Right lobe of liver (tissue), 6 donors: Measurements from ENCODE around the gene MED27. TPM values are rescaled to one million over a fixed set of nuclear protein-coding genes. Genes with fewer than 3 reads are reported as not detected.

ENCODE experiments used
- ATAC-seq, 4 donors: fragments of 200-7000 bp; cut with Tn5 transposase; one replicate each; pipeline ENCODE4 v1.9.1; 2020; ENCODE audit warnings: mild to moderate bottlenecking in 4 of 4, moderate library complexity in 4 of 4
- DNase-seq, 3 donors: peaks; one replicate each; pipeline ENCODE4 v3.0.0-alpha.2; 2020
- H3K27ac ChIP-seq, 3 donors: fragments of 200-600 bp; one replicate each; pipeline ENCODE4 v1.8.0; 2022
- H3K27me3 ChIP-seq, 2 donors: fragments of 200-600 bp; one replicate each; pipeline ENCODE4 v1.8.0; 2022
- H3K36me3 ChIP-seq, 4 donors: fragments of 200-600 bp; sonication (generic) in 1 of 4; one replicate each; pipeline versions ENCODE4 v1.5.1 to v1.8.0; 2017 to 2022; ENCODE audit warnings: control low read depth in 1 of 4
- H3K4me1 ChIP-seq, 4 donors: fragments of 200-600 bp; sonication (generic) in 1 of 4; one replicate each; pipeline versions ENCODE4 v1.5.1 to v1.8.0; 2017 to 2022; ENCODE audit warnings: control low read depth in 1 of 4
- H3K4me3 ChIP-seq, 3 donors: fragments of 200-600 bp; one replicate each; pipeline ENCODE4 v1.8.0; 2022
- H3K9me3 ChIP-seq, 4 donors: fragments of 200-600 bp; sonication (generic) in 1 of 4; one replicate each; pipeline versions ENCODE4 v1.5.1 to v1.8.0; 2017 to 2022; ENCODE audit warnings: control low read depth in 1 of 4
- POLR2A ChIP-seq: fragments of 450-650 bp; IDR thresholded peaks from one replicate; pipeline ENCODE4 v1.6.1; 2017; ENCODE audit warnings: antibody characterized with exemption, mild to moderate bottlenecking
- WGBS: methylation state at CpG from one replicate; pipeline ENCODE4 v1.1.6; 2018; ENCODE audit warnings: low coverage, low lambda C conversion rate; ENCODE audit not compliant: insufficient coverage; ENCODE audit errors: missing lambda C conversion rate; 5-methylcytosine and 5-hydroxymethylcytosine counted together
- intact Hi-C, 2 donors: fragments of 100-400 bp; cut with DNase I; formaldehyde crosslinking; loops; one replicate each; pipeline versions ENCODE4 v1.11.2 to v1.14.1; 2022
- total RNA-seq, 6 experiments: library from RNA; depleted of rRNA in 2 of 6; stranded (reverse); fragments of >200 nt in 2 of 6; fragmentation: NEBNext Ultra II Directional in 3 of 6; extraction: Animal tissue kit (Norgen Biotek cat#: 25700) in 3 of 6; gene quantifications; one replicate each; pipeline versions ENCODE4 v1.1.0 to v1.2.4, GENCODE V29; 2016 to 2023
- TF ChIP-seq, protein P1 (sequence below), 4 donors: fragments of 200-600 bp in 3 of 4; fragments of 450-650 bp in 1 of 4; IDR thresholded peaks; one replicate each; pipeline versions ENCODE4 v1.5.1 to v1.8.0; 2016 to 2022; ENCODE audit warnings: antibody characterized with exemption in 4 of 4, mild to moderate bottlenecking in 2 of 4
- donor health status: DM: no; HTN: yes; CAD: no.
- donor health status: DM: no; HTN: no; CAD: no.
- donor health status: DM: no; HTN: no; CAD: no.
- donor health status: DM: no; HTN: yes; CAD: no.
- donor health status: DM: no; HTN: yes; CAD: no.

The MED27 gene
- total RNA-seq, 6 experiments from 2014 or later, result 4.6 to 7.3 (median 6.1) TPM

DNA sequence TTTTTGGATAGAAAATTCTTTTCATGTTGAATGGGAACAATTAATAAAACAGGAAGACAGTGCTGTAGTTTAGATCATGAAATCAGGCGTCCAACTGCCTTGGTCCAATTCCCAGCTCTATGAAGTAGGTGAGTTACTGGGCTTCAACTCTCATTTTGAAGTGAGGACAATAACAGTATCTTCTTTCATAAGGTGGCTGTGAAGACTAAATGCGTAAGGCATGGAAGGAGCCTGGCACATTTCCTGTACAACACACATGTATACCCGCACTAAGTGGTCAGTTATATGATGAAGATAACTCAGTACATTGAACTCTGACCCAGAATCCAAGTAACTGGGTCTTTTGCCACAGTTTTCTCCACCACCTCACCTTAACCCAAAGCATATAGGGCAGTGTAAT lies 120.6 kb downstream of the MED27 start:
- Histone ChIP-seq H3K4me3 (no peak overlapping the region), H3K36me3 (no peaks in the 10 kb centered on the region), H3K9me3 (no peaks in the 10 kb centered on the region), H3K27me3 (no peaks in the 10 kb centered on the region), H3K27ac (no peak overlapping the region), H3K4me1 (no peaks in the 10 kb centered on the region)
- ATAC-seq (no peak), DNase-seq (no peak)
- TF ChIP-seq POLR2A, result no peak
- TF ChIP-seq, protein P1, sequence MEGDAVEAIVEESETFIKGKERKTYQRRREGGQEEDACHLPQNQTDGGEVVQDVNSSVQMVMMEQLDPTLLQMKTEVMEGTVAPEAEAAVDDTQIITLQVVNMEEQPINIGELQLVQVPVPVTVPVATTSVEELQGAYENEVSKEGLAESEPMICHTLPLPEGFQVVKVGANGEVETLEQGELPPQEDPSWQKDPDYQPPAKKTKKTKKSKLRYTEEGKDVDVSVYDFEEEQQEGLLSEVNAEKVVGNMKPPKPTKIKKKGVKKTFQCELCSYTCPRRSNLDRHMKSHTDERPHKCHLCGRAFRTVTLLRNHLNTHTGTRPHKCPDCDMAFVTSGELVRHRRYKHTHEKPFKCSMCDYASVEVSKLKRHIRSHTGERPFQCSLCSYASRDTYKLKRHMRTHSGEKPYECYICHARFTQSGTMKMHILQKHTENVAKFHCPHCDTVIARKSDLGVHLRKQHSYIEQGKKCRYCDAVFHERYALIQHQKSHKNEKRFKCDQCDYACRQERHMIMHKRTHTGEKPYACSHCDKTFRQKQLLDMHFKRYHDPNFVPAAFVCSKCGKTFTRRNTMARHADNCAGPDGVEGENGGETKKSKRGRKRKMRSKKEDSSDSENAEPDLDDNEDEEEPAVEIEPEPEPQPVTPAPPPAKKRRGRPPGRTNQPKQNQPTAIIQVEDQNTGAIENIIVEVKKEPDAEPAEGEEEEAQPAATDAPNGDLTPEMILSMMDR (IDR thresholded peaks at IDR 0.05), result no peak
- intact Hi-C loops, result no loop called here
- WGBS, result 100% methylated on average over 1 of the region's 3 CpGs

- no peak for DNase-seq
- no peak for ATAC-seq
- no peak overlapping the region for H3K4me3 ChIP-seq
- H3K27me3 ChIP-seq, result no peaks in the 10 kb centered on the region
- no CpG with 5 or more reads among the region's 1 CpG for WGBS
- no peaks in the 10 kb centered on the region for H3K4me1 ChIP-seq
- intact Hi-C loops, result no loop called here
- no peak for TF ChIP-seq POLR2A
- TF ChIP-seq, protein P1 (IDR thresholded peaks at IDR 0.05), result peak in 1 of 4 donors; percentile 35
- no peaks in the 10 kb centered on the region for H3K36me3 ChIP-seq
- no peak overlapping the region for H3K27ac ChIP-seq
- no peaks in the 10 kb centered on the region for H3K9me3 ChIP-seq
Measured at GRCh38 chr9:131954299-131954698, 125.4 kb downstream of the MED27 start.

DNA sequence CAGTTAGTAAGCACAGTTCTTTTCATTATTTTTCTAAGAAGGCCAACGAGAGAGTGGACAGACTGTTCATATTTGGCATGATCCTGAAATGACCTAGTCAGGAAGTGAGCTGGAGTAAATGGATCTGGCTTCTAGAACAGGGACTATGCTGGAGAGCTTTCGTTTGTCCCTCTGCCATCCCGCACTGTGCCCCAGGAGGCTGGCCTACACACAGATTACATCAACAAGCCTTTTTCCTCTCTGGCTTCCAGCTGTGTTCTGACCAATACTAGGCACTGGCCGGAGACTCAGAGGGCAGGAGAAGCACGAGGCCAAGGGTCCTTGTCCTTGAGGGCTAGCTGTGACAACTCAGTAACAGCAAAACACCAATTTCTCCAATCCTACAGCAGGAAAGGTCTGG lies 127.8 kb downstream of the MED27 start:
- 54% methylated on average over 3 of the region's 5 CpGs for WGBS
- DNase-seq (no peak), ATAC-seq (peak in 2 of 4 donors; percentile 13 to 37)
- no peaks in the 10 kb centered on the region for H3K27me3 ChIP-seq
- H3K36me3 ChIP-seq, result no peaks in the 10 kb centered on the region
- no peaks in the 10 kb centered on the region for H3K4me1 ChIP-seq
- H3K4me3 ChIP-seq, result no peak overlapping the region
- intact Hi-C loops, result no loop called here
- TF ChIP-seq POLR2A, result no peak
- TF ChIP-seq, protein P1 (IDR thresholded peaks at IDR 0.05), result no peak
- no peaks in the 10 kb centered on the region for H3K9me3 ChIP-seq
- H3K27ac ChIP-seq, result no peak overlapping the region

DNA sequence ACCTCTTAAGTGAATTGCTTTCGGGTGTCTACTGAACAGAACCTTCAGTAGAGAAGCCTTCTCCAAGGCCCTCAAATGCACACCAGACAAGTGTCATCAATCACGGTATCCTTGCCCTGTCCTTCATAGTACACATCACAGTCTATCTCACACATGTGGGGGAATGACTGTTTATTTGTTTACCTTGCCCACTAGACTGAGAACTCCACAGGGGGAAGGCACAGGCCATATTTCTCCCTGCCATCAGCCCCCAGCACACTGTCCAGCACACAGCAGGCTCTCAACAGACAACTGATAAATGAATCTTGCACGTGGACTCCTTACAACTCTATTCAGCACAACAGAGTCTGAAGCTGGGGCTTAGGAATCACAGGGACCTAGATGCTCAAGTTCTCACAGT lies 128.5 kb downstream of the MED27 start:
- H3K27me3 ChIP-seq, result no peaks in the 10 kb centered on the region
- H3K4me3 ChIP-seq, result no peak overlapping the region
- WGBS, result 90% methylated on average over 2 of the region's 3 CpGs
- H3K27ac ChIP-seq, result no peak overlapping the region
- no peaks in the 10 kb centered on the region for H3K36me3 ChIP-seq
- DNase-seq (no peak), ATAC-seq (no peak)
- H3K4me1 ChIP-seq, result no peaks in the 10 kb centered on the region
- TF ChIP-seq, protein P1 (IDR thresholded peaks at IDR 0.05), result no peak
- TF ChIP-seq POLR2A, result no peak
- no peaks in the 10 kb centered on the region for H3K9me3 ChIP-seq
- intact Hi-C loops, result no loop called here

DNA sequence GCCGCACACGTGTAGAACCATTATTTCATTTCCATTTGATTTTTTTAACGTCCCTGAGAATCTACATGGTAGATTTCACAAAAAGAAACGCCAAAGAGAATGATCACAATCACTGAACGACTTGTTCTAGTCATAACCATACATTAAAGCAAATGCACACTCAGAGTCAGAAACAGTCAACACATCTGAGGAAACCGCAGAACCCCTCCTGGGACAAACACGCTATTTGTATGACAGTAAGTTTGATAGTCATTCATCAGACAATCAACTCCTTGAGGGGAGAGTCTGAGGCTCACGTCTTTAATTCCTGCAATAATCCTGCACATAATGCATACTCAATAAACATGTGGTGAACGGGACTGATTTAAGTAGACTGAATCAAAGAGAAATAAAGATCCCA lies 129.2 kb downstream of the MED27 start:
- DNase-seq, result no peak
- Histone ChIP-seq H3K27ac (no peak overlapping the region), H3K27me3 (no peaks in the 10 kb centered on the region), H3K4me3 (no peak overlapping the region), H3K36me3 (no peaks in the 10 kb centered on the region), H3K4me1 (no peaks in the 10 kb centered on the region), H3K9me3 (no peaks in the 10 kb centered on the region)
- 94% methylated on average over 9 of the region's 9 CpGs for WGBS
- intact Hi-C loops, result no loop called here
- ATAC-seq, result no peak
- TF ChIP-seq POLR2A, result no peak
- TF ChIP-seq, protein P1 (IDR thresholded peaks at IDR 0.05), result no peak
